ENCODE measurements around the gene ITGA3.
A peak's percentile ranks its signal among the peaks of the same experiment; 100 is the strongest.

The ITGA3 gene

GRCh38 chr17:50055426-50056216 is at the start of gene ITGA3:
Gene ITGA3 (plus strand): TSS chr17:50056110. CDS start chr17:50056440, 330 bp downstream.
- TF ChIP-seq CEBPB (IDR thresholded peaks at IDR 0.05) (no peak), RAD21 (IDR thresholded peaks at IDR 0.05; ENCODE audit: low read depth) (peak; percentile 10; the same call in 1 of the 2 replicates), MAX (IDR thresholded peaks at IDR 0.05) (no peak; the same call in none of the 2 replicates), FOXM1 (IDR thresholded peaks at IDR 0.05; ENCODE audit: borderline replicate concordance, low read depth) (no peak), EP300 (IDR thresholded peaks at IDR 0.05; ENCODE audit: borderline replicate concordance) (0 out of 2 replicates have a peak, but pooled peaks have one; percentile 45), YY1 (IDR thresholded peaks at IDR 0.05; ENCODE audit: low read depth) (no peak), REST (IDR thresholded peaks at IDR 0.05; ENCODE audit: low read depth) (no peak), CREB1 (IDR thresholded peaks at IDR 0.05; ENCODE audit: low read depth) (no peak), NFIC (IDR thresholded peaks at IDR 0.05) (peak; percentile 8; the same call in 1 of the 2 replicates), TCF12 (IDR thresholded peaks at IDR 0.05; ENCODE audit: low read depth) (peak; percentile 45; the same call in 1 of the 2 replicates), TEAD4 (IDR thresholded peaks at IDR 0.05) (no peak), ZBTB7A (IDR thresholded peaks at IDR 0.05; ENCODE audit: low read depth) (peak; percentile 61; the same call in 1 of the 2 replicates), EGR1 (IDR thresholded peaks at IDR 0.05) (peak; percentile 25; the same call in 1 of the 2 replicates), USF1 (IDR thresholded peaks at IDR 0.05) (no peak)

GRCh38 chr17:50009282-50009681 is 46.6 kb upstream of the ITGA3 start:
- TF ChIP-seq TEAD4 (IDR thresholded peaks at IDR 0.05) (no peak), EP300 (IDR thresholded peaks at IDR 0.05; ENCODE audit: borderline replicate concordance) (no peak)

GRCh38 chr17:50013079-50013478 is 42.8 kb upstream of the ITGA3 start:
- TF ChIP-seq FOXM1 (IDR thresholded peaks at IDR 0.05; ENCODE audit: borderline replicate concordance, low read depth) (no peak), MAX (IDR thresholded peaks at IDR 0.05) (no peak)

GRCh38 chr17:50014471-50015088 is 41.3 kb upstream of the ITGA3 start:
- TF ChIP-seq EGR1 (IDR thresholded peaks at IDR 0.05) (no peak), CREB1 (IDR thresholded peaks at IDR 0.05; ENCODE audit: low read depth) (no peak), USF1 (IDR thresholded peaks at IDR 0.05) (no peak), CEBPB (IDR thresholded peaks at IDR 0.05) (no peak), FOXM1 (IDR thresholded peaks at IDR 0.05; ENCODE audit: borderline replicate concordance, low read depth) (no peak), TEAD4 (IDR thresholded peaks at IDR 0.05) (no peak), YY1 (IDR thresholded peaks at IDR 0.05; ENCODE audit: low read depth) (no peak)

- no peak for TF ChIP-seq MAX (IDR thresholded peaks at IDR 0.05)
These were observed 40.8 kb upstream of the ITGA3 start for GRCh38 chr17:50015146-50015545.

- TF ChIP-seq RAD21 (IDR thresholded peaks at IDR 0.05; ENCODE audit: low read depth) (no peak), EP300 (IDR thresholded peaks at IDR 0.05; ENCODE audit: borderline replicate concordance) (no peak), TAF1 (IDR thresholded peaks at IDR 0.05; ENCODE audit: low read depth) (no peak), CREB1 (IDR thresholded peaks at IDR 0.05; ENCODE audit: low read depth) (no peak), FOXM1 (IDR thresholded peaks at IDR 0.05; ENCODE audit: borderline replicate concordance, low read depth) (no peak), EGR1 (IDR thresholded peaks at IDR 0.05) (no peak), ZBTB7A (IDR thresholded peaks at IDR 0.05; ENCODE audit: low read depth) (no peak), CEBPB (IDR thresholded peaks at IDR 0.05) (no peak), USF1 (IDR thresholded peaks at IDR 0.05) (no peak), REST (IDR thresholded peaks at IDR 0.05; ENCODE audit: low read depth) (no peak), NFIC (IDR thresholded peaks at IDR 0.05) (no peak), TCF12 (IDR thresholded peaks at IDR 0.05; ENCODE audit: low read depth) (no peak), TEAD4 (IDR thresholded peaks at IDR 0.05) (no peak), YY1 (IDR thresholded peaks at IDR 0.05; ENCODE audit: low read depth) (no peak)
These were observed 37.0 kb upstream of the ITGA3 start for GRCh38 chr17:50018909-50019308.
